ENCODE results near the gene CACNA1B.

CACNA1B gene

DNA sequence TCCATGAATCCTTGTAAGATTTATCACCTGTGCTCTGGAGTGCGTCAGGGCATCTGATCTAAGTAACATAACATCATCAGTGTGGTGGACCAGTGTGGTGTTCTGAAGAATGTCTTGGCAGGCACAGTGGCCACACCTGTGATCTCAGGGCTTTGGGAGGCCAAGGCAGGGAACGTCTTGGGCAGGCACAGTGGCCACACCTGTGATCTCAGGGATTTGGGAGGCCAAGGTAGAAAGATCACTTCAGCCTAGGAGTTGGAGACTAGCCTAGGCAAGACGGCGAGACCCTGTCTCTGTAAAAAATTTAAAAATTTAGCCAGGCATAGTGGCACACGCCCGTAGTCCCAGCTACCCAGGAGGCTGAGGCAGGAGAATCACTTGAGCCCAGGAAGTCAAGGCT is 185.5 kb downstream of the CACNA1B start:
- TF ChIP-seq, protein P1, sequence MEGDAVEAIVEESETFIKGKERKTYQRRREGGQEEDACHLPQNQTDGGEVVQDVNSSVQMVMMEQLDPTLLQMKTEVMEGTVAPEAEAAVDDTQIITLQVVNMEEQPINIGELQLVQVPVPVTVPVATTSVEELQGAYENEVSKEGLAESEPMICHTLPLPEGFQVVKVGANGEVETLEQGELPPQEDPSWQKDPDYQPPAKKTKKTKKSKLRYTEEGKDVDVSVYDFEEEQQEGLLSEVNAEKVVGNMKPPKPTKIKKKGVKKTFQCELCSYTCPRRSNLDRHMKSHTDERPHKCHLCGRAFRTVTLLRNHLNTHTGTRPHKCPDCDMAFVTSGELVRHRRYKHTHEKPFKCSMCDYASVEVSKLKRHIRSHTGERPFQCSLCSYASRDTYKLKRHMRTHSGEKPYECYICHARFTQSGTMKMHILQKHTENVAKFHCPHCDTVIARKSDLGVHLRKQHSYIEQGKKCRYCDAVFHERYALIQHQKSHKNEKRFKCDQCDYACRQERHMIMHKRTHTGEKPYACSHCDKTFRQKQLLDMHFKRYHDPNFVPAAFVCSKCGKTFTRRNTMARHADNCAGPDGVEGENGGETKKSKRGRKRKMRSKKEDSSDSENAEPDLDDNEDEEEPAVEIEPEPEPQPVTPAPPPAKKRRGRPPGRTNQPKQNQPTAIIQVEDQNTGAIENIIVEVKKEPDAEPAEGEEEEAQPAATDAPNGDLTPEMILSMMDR (IDR thresholded peaks at IDR 0.05; ENCODE audit: low read depth, low read length, missing control alignments): no peak
- no peak overlapping the region for H3K4me3 ChIP-seq (replicated peaks; ENCODE audit: low read depth, low read length)
- DNase-seq (ENCODE audit: extremely low read depth, low read depth): no peak

DNA sequence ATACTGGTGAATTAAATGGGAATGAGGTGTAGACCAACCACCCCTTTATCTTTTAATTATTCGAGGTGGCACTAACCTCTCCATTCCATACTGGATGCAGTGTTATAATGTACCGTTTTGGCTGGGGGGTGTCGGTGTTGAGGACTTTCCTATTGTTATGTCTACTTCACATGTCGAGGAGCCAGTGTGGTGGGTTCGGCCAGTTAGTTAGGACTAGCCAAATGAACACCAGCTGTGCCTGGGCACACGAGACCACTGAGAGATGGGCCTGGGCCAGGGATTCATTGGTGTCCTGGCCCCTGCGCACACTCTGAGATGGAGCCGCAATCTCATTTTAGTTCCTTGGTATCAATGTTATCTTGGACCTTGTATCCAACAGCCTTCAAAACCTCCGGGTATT is 186.2 kb downstream of the CACNA1B start:
- DNase-seq (ENCODE audit: extremely low read depth, low read depth): no peak
- TF ChIP-seq, protein P1 (IDR thresholded peaks at IDR 0.05; ENCODE audit: low read depth, low read length, missing control alignments): no peak
- no peak overlapping the region for H3K4me3 ChIP-seq (replicated peaks; ENCODE audit: low read depth, low read length)

DNA sequence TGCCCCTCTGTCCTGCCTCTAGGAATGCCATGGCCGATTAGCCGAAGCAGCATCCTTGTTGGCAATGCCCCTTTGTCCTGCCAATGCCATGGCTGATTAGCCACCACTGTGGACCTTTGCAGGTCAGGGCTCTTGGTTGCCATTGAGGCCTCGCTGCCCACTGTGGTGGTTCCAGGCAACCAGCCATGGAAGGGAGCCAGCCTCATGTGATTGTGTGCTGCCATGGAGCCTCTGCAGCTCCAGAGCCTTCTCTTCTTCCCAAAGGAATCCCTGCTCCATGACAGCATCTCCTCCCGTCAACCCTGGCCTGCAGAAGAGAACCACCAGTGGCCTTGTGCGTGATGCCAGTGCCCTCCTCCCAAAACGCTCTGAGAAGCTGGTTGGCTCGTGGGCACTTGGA is 187.0 kb downstream of the CACNA1B start:
- no peak overlapping the region for H3K4me3 ChIP-seq (replicated peaks; ENCODE audit: low read depth, low read length)
- TF ChIP-seq, protein P1 (IDR thresholded peaks at IDR 0.05; ENCODE audit: low read depth, low read length, missing control alignments): no peak
- DNase-seq (ENCODE audit: extremely low read depth, low read depth): no peak

DNA sequence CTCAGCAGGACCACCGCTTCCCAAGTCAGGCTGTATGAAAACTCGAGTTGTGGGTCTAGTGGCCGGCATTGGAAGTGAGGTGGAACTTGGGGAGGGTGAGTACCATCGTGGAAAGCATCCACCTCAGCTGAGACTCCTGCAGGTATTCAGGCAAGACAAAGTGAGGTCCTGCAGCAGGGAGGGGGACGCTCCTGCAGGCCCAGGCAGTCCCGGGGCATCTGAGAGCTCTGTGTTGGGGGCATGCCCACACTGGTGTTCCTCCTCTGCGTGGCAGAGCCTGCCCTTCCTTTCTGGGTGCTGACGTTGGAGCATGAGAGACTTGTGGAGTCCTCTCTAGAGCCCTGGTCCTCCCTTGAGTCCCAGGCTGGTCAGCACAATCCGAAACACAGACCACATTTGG is 187.7 kb downstream of the CACNA1B start:
- DNase-seq (ENCODE audit: extremely low read depth, low read depth): no peak
- TF ChIP-seq, protein P1 (IDR thresholded peaks at IDR 0.05; ENCODE audit: low read depth, low read length, missing control alignments): no peak
- H3K4me3 ChIP-seq (replicated peaks; ENCODE audit: low read depth, low read length): no peak overlapping the region

DNA sequence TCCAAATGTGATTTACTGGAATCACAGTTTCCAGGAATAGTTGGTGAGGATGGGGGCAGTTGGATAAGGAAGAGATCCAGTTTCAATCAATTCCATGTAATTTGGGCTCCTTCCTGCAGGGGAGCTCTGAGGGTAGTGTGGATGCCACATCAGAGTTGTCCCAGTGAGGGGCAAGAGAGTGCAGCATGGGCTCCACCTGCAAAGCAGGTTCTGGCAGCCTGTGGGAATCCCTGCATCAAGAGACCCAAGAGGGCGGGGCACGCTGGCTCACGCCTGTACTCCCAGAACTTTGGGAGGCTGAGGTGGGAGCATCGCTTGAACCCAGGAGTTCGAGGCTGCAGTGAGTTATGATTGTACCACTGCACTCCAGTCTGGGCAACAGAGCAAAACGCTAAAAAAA is 188.5 kb downstream of the CACNA1B start:
- no peak for DNase-seq (ENCODE audit: extremely low read depth, low read depth)
- no peak overlapping the region for H3K4me3 ChIP-seq (replicated peaks; ENCODE audit: low read depth, low read length)
- TF ChIP-seq, protein P1 (IDR thresholded peaks at IDR 0.05; ENCODE audit: low read depth, low read length, missing control alignments): no peak

DNA sequence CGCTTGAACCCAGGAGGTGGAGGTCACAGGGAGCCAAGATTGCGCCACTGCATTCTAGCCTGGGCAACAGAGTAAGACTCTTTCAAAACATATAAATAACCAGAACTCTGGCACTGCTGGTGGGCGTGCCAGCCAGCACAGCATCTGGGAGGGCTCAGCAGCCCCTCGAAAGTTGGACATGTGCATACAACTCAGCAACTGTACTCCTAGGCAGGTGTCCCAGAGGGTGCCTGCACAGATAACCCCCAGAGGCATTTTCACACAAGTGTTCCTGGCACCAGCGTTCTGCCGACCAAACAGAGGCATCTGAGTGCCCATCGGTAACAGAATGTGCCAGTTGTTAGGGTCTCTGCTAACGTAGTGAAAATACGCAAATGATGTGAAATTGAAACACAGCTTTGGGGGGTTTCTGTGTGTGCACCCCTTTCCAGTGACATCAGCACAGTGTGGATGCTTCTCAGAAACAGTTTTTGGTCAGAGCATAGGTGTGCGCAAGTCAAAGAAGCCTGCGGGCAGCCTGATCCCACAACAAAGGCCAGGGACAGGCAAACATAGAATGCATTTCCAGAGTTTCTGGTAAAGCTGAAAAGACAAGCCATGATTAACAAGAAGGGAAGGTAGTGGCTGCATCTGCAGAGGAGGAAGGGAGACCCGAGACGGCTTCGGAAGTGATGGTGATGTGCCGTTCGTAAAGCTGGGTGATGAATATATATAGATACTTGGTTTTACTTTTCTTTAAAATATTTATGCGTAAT is 190.2 kb downstream of the CACNA1B start:
- TF ChIP-seq, protein P1 (IDR thresholded peaks at IDR 0.05; ENCODE audit: low read depth, low read length, missing control alignments): no peak
- H3K4me3 ChIP-seq (replicated peaks; ENCODE audit: low read depth, low read length): no peak overlapping the region
- DNase-seq (ENCODE audit: extremely low read depth, low read depth): no peak

DNA sequence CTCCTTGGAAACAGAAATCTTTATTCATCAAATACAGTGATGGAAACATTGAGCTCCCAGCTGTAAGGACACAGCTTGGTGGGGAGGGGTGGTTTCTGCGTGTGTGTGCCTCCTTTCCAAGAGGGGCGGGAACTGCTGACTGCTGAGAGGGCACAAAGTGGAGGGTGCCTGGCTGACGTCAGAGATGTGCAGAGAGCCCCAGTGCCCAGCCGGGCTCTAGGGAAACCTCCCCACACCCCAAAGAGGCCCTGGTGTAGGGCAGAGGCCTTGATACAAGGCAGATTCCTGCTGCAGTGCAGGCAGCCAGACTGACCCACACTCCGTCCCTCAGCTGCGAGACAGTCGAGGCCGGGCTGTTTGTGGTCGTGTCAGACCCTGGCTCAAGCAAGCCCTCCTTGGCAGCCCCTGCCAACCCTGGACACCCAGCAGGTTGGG is 191.0 kb downstream of the CACNA1B start:
- H3K4me3 ChIP-seq (replicated peaks; ENCODE audit: low read depth, low read length): no peak overlapping the region
- DNase-seq (ENCODE audit: extremely low read depth, low read depth): no peak
- TF ChIP-seq, protein P1 (IDR thresholded peaks at IDR 0.05; ENCODE audit: low read depth, low read length, missing control alignments): no peak
